GM12875 (cell line): ENCODE data around the gene NFIX.

Experiments
- H3K4me3 ChIP-seq: one replicate; pipeline ENCODE4 v1.5.1; 2011; ENCODE audit warnings: low read depth, low read length, control low read depth
- TF ChIP-seq, protein P1 (sequence below): IDR thresholded peaks from 2 replicates; pipeline ENCODE4 v1.5.1; 2011; ENCODE audit warnings: low read depth, mild to moderate bottlenecking, control low read depth, inconsistent platforms, low read length, moderate library complexity, borderline replicate concordance; ENCODE audit not compliant: insufficient read depth

NFIX gene

DNA sequence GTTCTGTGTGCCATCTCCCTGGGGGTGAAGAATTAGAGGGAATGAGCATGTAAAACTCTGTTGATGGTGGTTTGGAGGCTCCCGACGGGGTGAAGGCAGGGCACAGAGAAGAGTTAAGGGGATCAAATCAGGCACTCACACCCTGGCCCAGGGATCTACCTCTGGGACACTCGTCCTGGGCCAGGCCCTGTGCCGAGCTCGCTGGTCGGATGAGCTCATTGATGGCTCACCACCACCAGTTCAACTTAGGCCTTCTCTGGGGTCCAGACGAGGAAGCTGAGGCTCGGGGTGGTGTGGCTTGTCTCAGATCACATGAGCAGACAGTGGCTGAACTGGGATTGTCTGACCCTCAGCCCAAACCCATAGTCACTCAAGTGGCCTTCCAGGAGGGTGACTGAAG, 124.4 kb downstream of the NFIX start:
- TF ChIP-seq, protein P1, sequence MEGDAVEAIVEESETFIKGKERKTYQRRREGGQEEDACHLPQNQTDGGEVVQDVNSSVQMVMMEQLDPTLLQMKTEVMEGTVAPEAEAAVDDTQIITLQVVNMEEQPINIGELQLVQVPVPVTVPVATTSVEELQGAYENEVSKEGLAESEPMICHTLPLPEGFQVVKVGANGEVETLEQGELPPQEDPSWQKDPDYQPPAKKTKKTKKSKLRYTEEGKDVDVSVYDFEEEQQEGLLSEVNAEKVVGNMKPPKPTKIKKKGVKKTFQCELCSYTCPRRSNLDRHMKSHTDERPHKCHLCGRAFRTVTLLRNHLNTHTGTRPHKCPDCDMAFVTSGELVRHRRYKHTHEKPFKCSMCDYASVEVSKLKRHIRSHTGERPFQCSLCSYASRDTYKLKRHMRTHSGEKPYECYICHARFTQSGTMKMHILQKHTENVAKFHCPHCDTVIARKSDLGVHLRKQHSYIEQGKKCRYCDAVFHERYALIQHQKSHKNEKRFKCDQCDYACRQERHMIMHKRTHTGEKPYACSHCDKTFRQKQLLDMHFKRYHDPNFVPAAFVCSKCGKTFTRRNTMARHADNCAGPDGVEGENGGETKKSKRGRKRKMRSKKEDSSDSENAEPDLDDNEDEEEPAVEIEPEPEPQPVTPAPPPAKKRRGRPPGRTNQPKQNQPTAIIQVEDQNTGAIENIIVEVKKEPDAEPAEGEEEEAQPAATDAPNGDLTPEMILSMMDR: no peak
- H3K4me3 ChIP-seq: peak overlapping the region; percentile 5

DNA sequence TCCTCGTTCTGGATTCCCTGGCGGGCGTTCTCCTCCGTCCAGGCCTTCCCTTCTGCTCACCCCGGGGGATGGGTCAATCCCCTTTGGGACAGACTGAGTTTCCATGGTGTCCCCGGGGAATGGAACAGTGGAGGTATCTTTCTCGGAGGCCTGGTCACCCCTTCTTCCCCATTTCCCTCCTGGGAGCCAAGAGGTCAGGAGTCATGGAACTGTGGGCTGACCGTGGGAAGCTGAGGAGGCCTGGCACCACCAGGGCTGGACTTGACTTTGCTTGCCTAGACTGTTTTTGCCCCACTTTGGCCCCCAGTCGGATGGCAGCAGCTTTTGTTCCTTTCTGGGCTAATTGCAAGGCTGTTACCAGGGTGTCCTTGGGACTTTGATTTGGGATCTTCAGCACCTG, 124.8 kb downstream of the NFIX start:
- TF ChIP-seq, protein P1: no peak
- no peak overlapping the region for H3K4me3 ChIP-seq

DNA sequence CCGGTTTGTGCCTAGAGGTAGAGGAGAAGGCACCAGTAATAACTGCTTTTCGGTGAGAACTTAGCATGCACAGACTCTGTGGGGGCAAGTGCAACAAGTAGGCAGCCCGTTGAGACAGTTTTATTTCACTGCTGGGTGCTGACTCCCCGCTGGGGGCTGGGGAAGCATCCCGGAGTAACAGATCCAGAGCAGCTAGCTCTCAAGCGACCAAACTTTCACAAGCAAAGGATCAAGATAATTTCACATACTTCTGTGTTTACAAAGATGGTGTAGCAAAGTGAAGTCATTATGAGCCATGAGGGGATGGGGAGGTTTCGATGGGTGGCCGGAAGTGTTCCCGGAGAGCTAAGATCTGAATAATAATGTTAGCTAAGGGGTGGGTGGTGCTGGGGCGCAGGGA, 125.5 kb downstream of the NFIX start:
- H3K4me3 ChIP-seq: no peak overlapping the region
- TF ChIP-seq, protein P1: no peak

DNA sequence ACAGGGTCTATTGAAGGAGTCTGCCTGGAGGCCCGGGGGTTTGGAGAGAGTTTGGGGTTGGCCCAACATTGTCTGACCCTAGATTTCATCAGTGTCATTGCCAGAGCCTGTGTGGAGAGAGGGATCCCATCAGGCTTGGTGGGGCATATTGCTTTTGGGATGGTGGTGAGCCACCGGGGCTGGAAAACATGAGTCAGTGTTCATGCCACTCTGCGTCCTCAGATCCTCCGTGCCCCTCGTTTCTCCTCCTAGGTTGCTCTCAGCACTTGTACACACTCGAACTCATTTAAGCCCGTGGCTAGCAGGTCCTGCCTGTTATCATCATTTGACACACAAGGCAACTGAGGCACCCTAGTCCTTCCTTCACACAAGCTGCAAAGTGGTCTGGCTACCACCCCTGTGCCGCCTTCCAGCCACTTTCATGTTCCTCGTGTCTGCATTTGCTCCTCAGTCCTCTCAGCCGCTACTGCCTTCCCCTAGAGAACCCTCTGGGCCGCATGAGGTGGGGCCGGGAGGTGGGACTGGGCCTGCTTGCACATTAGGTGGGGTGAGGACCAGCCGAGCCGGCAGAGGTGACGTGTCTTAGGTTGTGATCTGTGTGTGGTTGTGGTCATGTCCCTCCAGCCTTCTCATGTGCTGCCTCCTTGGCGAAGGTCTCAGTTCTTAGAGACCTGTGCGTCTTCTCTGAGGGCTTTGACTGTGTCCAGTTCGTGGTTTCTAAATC, 126.4 kb downstream of the NFIX start:
- TF ChIP-seq, protein P1: no peak
- H3K4me3 ChIP-seq: no peak overlapping the region

DNA sequence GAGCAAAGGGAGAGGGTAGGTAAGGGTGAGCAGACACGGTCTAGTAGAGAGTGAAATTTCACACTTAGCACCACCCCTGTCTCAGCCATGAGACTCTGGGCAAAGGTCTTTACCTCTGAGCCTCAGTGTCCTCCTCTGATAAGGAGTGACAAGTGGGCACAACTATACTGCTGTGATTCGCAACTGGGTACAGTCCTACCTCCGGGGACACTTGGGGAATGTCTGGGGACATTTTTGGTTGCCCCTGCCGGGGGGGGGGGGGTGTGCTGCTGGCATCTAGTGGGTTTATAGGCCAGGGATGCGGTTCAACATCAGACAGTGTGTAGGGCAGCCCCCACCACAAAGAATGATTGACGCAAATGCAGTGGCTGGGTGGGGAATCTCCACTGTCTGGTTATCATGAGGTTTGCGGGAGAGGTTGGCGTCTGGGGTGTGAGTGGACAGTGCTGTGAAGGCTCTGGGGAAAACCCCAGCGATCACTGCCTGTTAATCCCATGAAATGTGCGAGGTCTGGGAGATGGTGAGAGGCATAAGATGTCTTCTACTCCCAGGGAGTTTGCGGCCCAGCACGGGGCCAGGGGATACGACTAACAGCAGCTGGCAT, 127.1 kb downstream of the NFIX start:
- TF ChIP-seq, protein P1: no peak
- no peak overlapping the region for H3K4me3 ChIP-seq

DNA sequence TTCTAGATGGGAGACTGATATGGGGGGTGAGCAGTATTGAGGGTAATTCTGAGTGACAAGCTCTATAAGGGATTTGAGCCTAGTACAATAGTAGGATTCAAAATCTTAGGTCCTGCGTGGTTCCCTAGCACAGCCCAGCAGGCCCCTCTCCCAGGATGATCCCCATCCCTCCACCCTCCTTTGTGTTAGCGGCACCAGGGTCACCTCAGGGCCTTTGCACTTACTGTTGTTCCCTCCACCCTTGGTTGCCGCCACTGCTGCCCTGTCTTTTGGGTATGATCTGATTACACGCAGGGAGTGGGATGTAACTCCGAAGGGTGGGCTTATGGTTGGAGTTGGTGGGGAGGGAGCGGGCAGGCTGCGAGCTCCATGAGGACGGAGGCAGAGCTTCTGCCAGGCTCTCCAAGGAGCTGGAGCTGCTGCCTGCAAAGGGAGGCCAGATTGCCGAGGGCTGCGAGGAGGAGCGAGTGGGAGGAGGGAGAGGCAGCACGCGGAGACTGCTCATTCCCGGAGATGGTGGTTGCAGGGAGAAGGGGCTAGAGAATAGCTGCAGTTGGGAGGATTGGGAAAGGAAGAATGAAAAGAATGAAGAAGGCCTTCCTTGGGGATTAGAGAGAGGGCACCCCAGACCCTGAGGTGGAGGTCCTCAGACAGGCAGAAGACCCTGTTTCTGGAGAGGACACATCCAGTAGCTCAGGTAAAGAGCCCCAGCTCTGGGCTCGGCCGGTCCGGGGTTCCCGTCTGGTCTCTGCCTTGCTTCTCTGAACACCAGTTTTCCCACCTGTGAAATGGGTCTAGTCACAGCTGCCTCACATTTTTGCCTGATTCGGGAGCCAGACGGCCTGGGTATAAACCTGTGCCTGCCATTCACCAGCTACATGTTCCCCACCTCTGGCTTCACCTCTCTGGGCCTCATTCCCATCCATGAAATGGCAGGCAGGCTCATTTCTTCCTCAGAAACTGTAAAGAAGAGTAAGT, 128.0 kb downstream of the NFIX start:
- no peak overlapping the region for H3K4me3 ChIP-seq
- TF ChIP-seq, protein P1: no peak
